HepG2 (cell line): ENCODE data around the gene CHMP1A. TPM values are rescaled to one million over a fixed set of nuclear protein-coding genes. Genes with fewer than 3 reads are reported as not detected.

Source experiments
- ATAC-seq: fragments of 200-7000 bp; cut with Tn5 transposase; 3 replicates; pipeline ENCODE4 v1.9.1; 2020; ENCODE audit warnings: mild to moderate bottlenecking, moderate library complexity
- BruUV-seq: library from RNA; stranded (reverse); fragments of 400-500 nt; replicated peaks from 2 replicates; lab custom pipeline; 2021; lab: Mats Ljungman, UMichigan
- CTCF ChIA-PET: fragments of 300-600 bp; formaldehyde crosslinking; extraction: SDS; loops from one replicate; lab custom pipeline; 2021; ENCODE audit warnings: low total read pairs, inconsistent platforms, low intra/inter-chr PET ratio; lab: Yijun Ruan, JAX
- POLR2A ChIA-PET: fragments of 350-600 bp; sonication (Branson Sonifier 250); formaldehyde crosslinking; loops from one replicate; lab custom pipeline; 2020; ENCODE audit warnings: antibody characterized with exemption, inconsistent platforms; lab: Yijun Ruan, JAX
- DNase-seq: peaks from one replicate; pipeline ENCODE4 v3.0.0-alpha.2; 2015; ENCODE audit warnings: low spot score
- FAIRE-seq: peaks from 3 replicates; lab custom pipeline; 2011; peaks lifted over from hg19 to GRCh38; lab: Jason Lieb, UNC
- H2AFZ ChIP-seq: one replicate; pipeline ENCODE4 v1.6.1; 2011; ENCODE audit warnings: low read length, inconsistent platforms
- H3K27ac ChIP-seq: fragments of 300-600 bp; 3 replicates; pipeline ENCODE4 v1.8.0; 2011; ENCODE audit warnings: mixed run types, mild to moderate bottlenecking, mixed read lengths, low read length, inconsistent platforms; ENCODE audit not compliant: insufficient read depth; ENCODE audit errors: extremely low read length
- H3K27me3 ChIP-seq, 2 experiments: fragments of 200-600 bp in 1 of 2; 2 replicates in 1 of 2; 3 replicates in 1 of 2; pipeline versions ENCODE4 v1.6.0 to v1.8.0; 2011; ENCODE audit warnings: low read length in 2 of 2, mild to moderate bottlenecking in 2 of 2, moderate library complexity in 2 of 2, inconsistent platforms in 1 of 2; ENCODE audit not compliant: insufficient read depth in 2 of 2, control insufficient read depth in 1 of 2
- H3K36me3 ChIP-seq, 2 experiments: fragments of 200-600 bp in 1 of 2; replicated peaks in 1 of 2; 2 replicates in 1 of 2; 3 replicates in 1 of 2; pipeline versions ENCODE4 v1.5.1 to v1.8.0; 2011; ENCODE audit warnings: low read length in 2 of 2, inconsistent platforms in 1 of 2; ENCODE audit not compliant: insufficient read depth in 2 of 2, control insufficient read depth in 1 of 2
- H3K4me1 ChIP-seq: 2 replicates; pipeline ENCODE4 v1.5.1; 2012; ENCODE audit warnings: low read length, inconsistent platforms; ENCODE audit not compliant: insufficient read depth
- H3K4me2 ChIP-seq: 2 replicates; pipeline ENCODE4 v1.6.0; 2011; ENCODE audit warnings: low read depth, low read length, inconsistent platforms
- H3K4me3 ChIP-seq, 3 experiments: fragments of 200-600 bp in 1 of 3; sonication (generic), shearing (Covaris generic) in 1 of 3; replicated peaks in 1 of 3; 2 replicates each; pipeline ENCODE4 v1.5.1; 2011 to 2016; ENCODE audit warnings: low read length in 3 of 3, inconsistent platforms in 2 of 3, low read depth in 2 of 3, mild to moderate bottlenecking in 2 of 3, control low read depth in 1 of 3, mixed read lengths in 1 of 3; ENCODE audit not compliant: insufficient read depth in 1 of 3
- H3K79me2 ChIP-seq: one replicate; pipeline ENCODE4 v1.6.1; 2011; ENCODE audit warnings: low read length, inconsistent platforms; ENCODE audit not compliant: insufficient read depth
- H3K9ac ChIP-seq: 2 replicates; pipeline ENCODE4 v1.6.0; 2011; ENCODE audit warnings: mild to moderate bottlenecking, low read depth, low read length, inconsistent platforms; ENCODE audit not compliant: insufficient read depth
- H3K9me3 ChIP-seq: 2 replicates; pipeline ENCODE4 v1.5.1; 2012; ENCODE audit warnings: mild to moderate bottlenecking, low read length
- H4K20me1 ChIP-seq: 2 replicates; pipeline ENCODE4 v1.6.0; 2011; ENCODE audit warnings: inconsistent platforms, mild to moderate bottlenecking, low read length, moderate library complexity; ENCODE audit not compliant: insufficient read depth
- NFE2L1 ChIP-seq: sonication (generic); formaldehyde crosslinking; IDR thresholded peaks from 2 replicates; pipeline ENCODE4 v1.4.0; 2020; ENCODE audit warnings: missing genetic modification reagents, mild to moderate bottlenecking, borderline replicate concordance
- RBM39 ChIP-seq: fragments of 200-400 bp; formaldehyde crosslinking; IDR thresholded peaks from one replicate; pipeline ENCODE4 v1.6.1; 2018; ENCODE audit warnings: antibody characterized with exemption, mild to moderate bottlenecking, low read depth, low read length; ENCODE audit not compliant: poor library complexity, severe bottlenecking
- SIX1 ChIP-seq: sonication (generic); formaldehyde crosslinking; IDR thresholded peaks from 2 replicates; pipeline ENCODE4 v1.4.0; 2020; ENCODE audit warnings: missing genetic modification reagents, borderline replicate concordance
- ZNF30 ChIP-seq: sonication (generic); formaldehyde crosslinking; IDR thresholded peaks from 2 replicates; pipeline ENCODE4 v1.5.0; 2020; ENCODE audit warnings: mild to moderate bottlenecking, missing genetic modification reagents
- ZNF546 ChIP-seq: sonication (generic); formaldehyde crosslinking; conservative IDR thresholded peaks from 2 replicates; pipeline ENCODE4 v1.8.1; 2023; ENCODE audit warnings: mild to moderate bottlenecking, missing genetic modification reagents
- ZNF703 ChIP-seq: sonication (generic); formaldehyde crosslinking; IDR thresholded peaks from 2 replicates; pipeline ENCODE4 v1.5.1; 2020; ENCODE audit warnings: missing genetic modification reagents, mild to moderate bottlenecking, moderate library complexity, borderline replicate concordance
- ZSCAN12 ChIP-seq: sonication (generic); formaldehyde crosslinking; IDR thresholded peaks from 2 replicates; pipeline ENCODE4 v1.9.0; 2021; ENCODE audit warnings: mild to moderate bottlenecking, missing genetic modification reagents
- WGBS: methylation state at CpG from one replicate; pipeline ENCODE4 v1.1.6; 2017; ENCODE audit warnings: low lambda C conversion rate; 5-methylcytosine and 5-hydroxymethylcytosine counted together
- in situ Hi-C: cut with HindIII; loops from 2 replicates; pipeline ENCODE4 v1.10.0; 2017; ENCODE audit warnings: low pct_unique_long_range_greater_than_20kb; ENCODE audit not compliant: extremely low pct_ligation_motif_present
- intact Hi-C: fragments of 100-400 bp; cut with micrococcal nuclease; formaldehyde crosslinking; loops from one replicate; pipeline ENCODE4 v1.10.0; 2022; ENCODE audit not compliant: unreplicated experiment
- polyA plus RNA-seq, 8 experiments: library from polyadenylated mRNA; depleted of rRNA in 3 of 8; stranded (reverse) in 7 of 8; unstranded in 1 of 8; fragments of >200 nt; fragmentation: Illumina TruSeq in 4 of 8; extraction: Trizol in 4 of 8; gene quantifications; 2 replicates each; pipeline versions ENCODE4 v1.2.1 to v1.2.3, GENCODE V29; 2011 to 2016; ENCODE audit warnings: low read depth in 4 of 8, missing spikeins in 1 of 8, mixed read lengths in 1 of 8; ENCODE audit not compliant: insufficient read depth in 1 of 8
- total RNA-seq, 5 experiments: library from RNA; depleted of rRNA; stranded (reverse); fragments of >200 nt; fragmentation: Illumina TruSeq; extraction: Trizol; gene quantifications; 2 replicates each; pipeline ENCODE4 v1.2.3, GENCODE V29; 2016; ENCODE audit warnings: low read depth in 1 of 5
- TF ChIP-seq, protein P1 (sequence below): sonication (generic); formaldehyde crosslinking; IDR thresholded peaks from 2 replicates; pipeline ENCODE4 v1.5.1; 2020; ENCODE audit warnings: missing genetic modification reagents, mild to moderate bottlenecking, borderline replicate concordance

Gene CHMP1A
- total and polyA plus RNA-seq, 2 of the 13 experiments (the other 11 are each of a cell fraction or from before 2014, with no cell fraction given) = 69.4 to 73.3 TPM

DNA sequence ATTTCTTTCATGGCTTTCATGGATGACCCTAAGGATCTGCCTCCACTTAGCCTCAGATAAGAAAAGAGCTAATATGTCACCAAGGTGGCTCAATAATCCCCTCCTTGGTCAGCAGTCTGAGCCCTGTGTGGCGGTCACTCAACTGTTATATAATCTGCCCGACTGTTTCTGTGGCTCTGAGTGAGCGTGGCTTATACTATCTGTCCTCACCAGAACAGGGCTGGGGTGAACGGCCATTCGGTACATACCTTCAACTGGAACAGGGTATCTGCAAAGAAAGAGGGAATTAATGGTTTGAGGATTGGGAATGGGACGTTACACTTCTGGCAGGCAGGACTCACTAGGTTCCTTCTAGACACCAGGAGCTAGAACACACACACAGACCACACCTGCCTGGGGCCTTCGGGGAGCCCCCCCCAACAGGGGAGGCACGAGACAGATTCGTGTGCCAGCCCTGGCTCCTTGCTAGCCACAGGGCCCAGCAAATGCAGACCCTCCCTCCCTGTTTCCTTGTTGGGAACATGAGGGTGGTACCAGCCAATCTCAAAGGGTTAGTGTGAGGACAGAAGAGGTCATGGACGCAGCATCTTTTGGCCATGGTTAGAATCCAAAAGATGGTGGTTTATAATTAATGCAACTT, 3.7 kb downstream of the CHMP1A start:
- Histone ChIP-seq H3K27ac (no peak overlapping the region), H3K9ac (no peak overlapping the region), H3K36me3 (peaks cover 15 to 26% of the 10 kb centered on the region in 2 experiments; a peak in 4 of 5 replicates), H3K4me3 (no peak overlapping the region), H3K9me3 (no peaks in the 10 kb centered on the region), H3K79me2 (peaks cover 38% of the 10 kb centered on the region), H4K20me1 (no peaks in the 10 kb centered on the region), H3K4me1 (peaks cover 22% of the 10 kb centered on the region), H3K27me3 (no peaks in the 10 kb centered on the region; a peak in 1 of 5 replicates), H2AFZ (no peak overlapping the region), H3K4me2 (no peak overlapping the region)
- in situ Hi-C loops = no loop called here
- 96% methylated on average over 10 of the region's 10 CpGs for WGBS
- ATAC-seq (no peak), DNase-seq (no peak), FAIRE-seq (no peak)
- no TSS peak for BruUV-seq
- CTCF ChIA-PET = no interaction called here
- intact Hi-C loops = no loop called here
- TF ChIP-seq, protein P1, sequence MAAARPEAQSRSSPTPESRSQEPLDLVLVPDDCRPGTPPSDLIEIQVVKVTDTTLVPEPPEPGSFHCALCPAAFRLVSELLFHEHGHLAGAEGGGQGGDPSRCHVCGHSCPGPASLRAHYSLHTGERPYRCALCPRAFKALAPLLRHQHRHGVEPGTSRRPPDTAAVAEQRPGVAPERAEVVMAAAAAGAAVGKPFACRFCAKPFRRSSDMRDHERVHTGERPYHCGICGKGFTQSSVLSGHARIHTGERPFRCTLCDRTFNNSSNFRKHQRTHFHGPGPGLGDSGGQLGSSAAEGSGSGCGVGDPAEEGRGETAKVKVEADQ = no peak
- TF ChIP-seq ZSCAN12 (no peak), RBM39 (no peak), NFE2L1 (CRISPR knock-in tag) (no peak), ZNF546 (no peak), SIX1 (CRISPR knock-in tag) (no peak), ZNF703 (CRISPR knock-in tag) (no peak), ZNF30 (no peak)
- POLR2A ChIA-PET = no interaction called here
